Ovary (tissue), 9 donors: ENCODE data around the gene EGF. TPM values are rescaled to one million over a fixed set of nuclear protein-coding genes. Genes with fewer than 3 reads are reported as not detected.

Experiments
- DNase-seq, 5 donors: peaks; one replicate each; pipeline ENCODE4 v3.0.0-alpha.2; 2019 to 2020
- H3K27ac ChIP-seq, 2 donors: fragments of 200-600 bp; one replicate each; pipeline versions ENCODE4 v1.5.1 to v1.8.0; 2019 to 2022
- H3K27me3 ChIP-seq: fragments of 200-600 bp; one replicate; pipeline ENCODE4 v1.8.0; 2022
- H3K36me3 ChIP-seq: fragments of 200-600 bp; sonication (generic); one replicate; pipeline ENCODE4 v1.5.1; 2019
- H3K4me1 ChIP-seq: one replicate; pipeline ENCODE4 v1.8.1; 2013; ENCODE audit warnings: mild to moderate bottlenecking, moderate library complexity; ENCODE audit not compliant: insufficient read depth
- H3K4me3 ChIP-seq: fragments of 200-600 bp; sonication (generic); one replicate; pipeline ENCODE4 v1.5.1; 2017
- H3K9me3 ChIP-seq, 2 donors: fragments of 200-600 bp in 1 of 2; sonication (generic) in 1 of 2; one replicate each; pipeline versions ENCODE4 v1.5.1 to v1.8.1; 2013 to 2019; ENCODE audit warnings: mild to moderate bottlenecking in 1 of 2, moderate library complexity in 1 of 2
- EP300 ChIP-seq: sonication (generic); formaldehyde crosslinking; IDR thresholded peaks from one replicate; pipeline ENCODE4 v1.6.1; 2017; ENCODE audit warnings: antibody characterized with exemption
- POLR2A ChIP-seq: fragments of 450-650 bp; IDR thresholded peaks from one replicate; pipeline ENCODE4 v1.6.1; 2017; ENCODE audit warnings: antibody characterized with exemption, mild to moderate bottlenecking, moderate library complexity
- WGBS, 3 donors: extraction: QIAGEN DNeasy Blood & Tissue Kit in 1 of 3; methylation state at CpG; one replicate each; pipeline versions ENCODE4 v1.1.5 to v1.1.7; 2013 to 2017; 5-methylcytosine and 5-hydroxymethylcytosine counted together
- intact Hi-C, 4 donors: fragments of 100-400 bp; cut with DNase I; formaldehyde crosslinking; loops; one replicate each; pipeline versions ENCODE4 v1.11.0 to v1.15.1; 2022 to 2023
- polyA plus RNA-seq, 2 donors: library from polyadenylated mRNA; stranded (reverse); fragments of 200-250 nt in 1 of 2; fragments of 350-450 nt in 1 of 2; fragmentation: Illumina TruSeq in 1 of 2; extraction: RNeasy Lipid Tissue Mini Kit (QIAGEN cat#74804) in 1 of 2; gene quantifications; one replicate each; pipeline ENCODE4 v1.2.3, GENCODE V29; 2013 to 2014
- total RNA-seq, 7 donors: library from RNA; depleted of rRNA in 2 of 7; stranded (reverse); fragments of >200 nt in 2 of 7; fragmentation: NEBNext Ultra II Directional in 3 of 7; extraction: Animal tissue kit (Norgen Biotek cat#: 25700) in 3 of 7; gene quantifications; one replicate each; pipeline versions ENCODE4 v1.1.0 to v1.2.4, GENCODE V29; 2016 to 2023
- TF ChIP-seq, protein P1 (sequence below), 3 donors: fragments of 450-650 bp in 2 of 3; fragments of 200-600 bp in 1 of 3; IDR thresholded peaks; one replicate each; pipeline versions ENCODE4 v1.5.1 to v1.8.0; 2016 to 2022; ENCODE audit warnings: antibody characterized with exemption in 3 of 3, mild to moderate bottlenecking in 1 of 3
- donor health status: DM: no; HTN: no; CAD: no; lungs with moderate emphysema.
- donor health status: DM: no; HTN: no; CAD: no.
- donor health status: Bipolar disorder and iron deficiency.
- donor health status: DM: yes; HTN: yes; CAD: no.
- donor health status: DM: no; HTN: no; CAD: no.
- donor health status: DM: yes; HTN: yes; CAD: no.

EGF gene
- total and polyA plus RNA-seq, 9 donors = 0.12 to 0.87 (median 0.30) TPM; not detected in 4

DNA sequence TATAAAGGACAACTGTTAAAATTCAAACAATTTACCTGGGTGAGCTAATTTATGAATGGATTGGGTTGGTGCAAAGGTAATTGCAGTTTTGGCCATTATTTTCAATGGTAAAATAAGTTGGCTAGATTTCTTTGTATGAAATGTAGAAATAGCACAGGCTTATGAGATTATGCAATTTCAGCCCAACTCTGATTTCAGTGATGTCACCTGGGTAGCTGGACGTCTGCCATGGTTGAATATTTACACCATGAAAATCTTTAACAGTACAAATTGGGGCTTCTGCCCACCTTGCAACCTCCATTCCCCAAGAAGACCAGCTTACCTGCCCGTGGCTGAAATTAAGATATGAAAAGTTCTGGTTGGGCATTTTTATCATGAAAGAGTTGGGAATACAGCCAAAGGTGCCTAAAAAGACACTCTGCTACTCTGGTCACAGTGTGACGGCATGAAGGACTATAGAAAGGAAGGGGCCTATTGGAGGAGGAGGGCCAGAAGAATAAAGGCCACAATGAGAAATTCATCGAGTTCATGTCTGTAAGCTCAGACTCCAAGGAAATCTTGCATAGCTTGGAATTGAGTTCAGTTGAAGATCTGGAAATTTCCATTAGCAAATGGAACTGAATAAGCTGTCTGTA, 29.7 kb downstream of the EGF start:
- intact Hi-C loops = no loop called here
- WGBS, 3 donors = 71 to 74% (median 72%) methylated on average over 4 of the region's 4 CpGs
- H3K4me1 ChIP-seq = no peaks in the 10 kb centered on the region

DNA sequence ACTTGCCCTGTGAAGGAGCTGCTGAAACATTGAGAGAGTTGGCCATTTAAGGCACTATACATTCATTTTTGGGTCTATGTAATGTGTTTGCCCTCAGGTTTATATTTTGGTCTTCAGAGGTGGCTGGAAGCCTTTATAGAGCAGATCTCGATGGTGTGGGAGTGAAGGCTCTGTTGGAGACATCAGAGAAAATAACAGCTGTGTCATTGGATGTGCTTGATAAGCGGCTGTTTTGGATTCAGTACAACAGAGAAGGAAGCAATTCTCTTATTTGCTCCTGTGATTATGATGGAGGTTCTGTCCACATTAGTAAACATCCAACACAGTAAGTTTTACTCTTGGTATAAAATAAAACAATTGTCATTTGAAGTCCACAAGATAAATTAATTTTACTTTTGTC, 31.1 kb downstream of the EGF start:
- no peaks in the 10 kb centered on the region for H3K4me1 ChIP-seq
- H3K4me3 ChIP-seq = no peak overlapping the region
- no peak for DNase-seq
- H3K36me3 ChIP-seq = no peaks in the 10 kb centered on the region
- no peak overlapping the region for H3K27ac ChIP-seq
- no peaks in the 10 kb centered on the region for H3K9me3 ChIP-seq
- H3K27me3 ChIP-seq = no peaks in the 10 kb centered on the region
- 9 to 29% (median 14%) methylated on average over 2 of the region's 2 CpGs for WGBS, 3 donors
- no peak for TF ChIP-seq EP300
- TF ChIP-seq POLR2A = no peak
- TF ChIP-seq, protein P1, sequence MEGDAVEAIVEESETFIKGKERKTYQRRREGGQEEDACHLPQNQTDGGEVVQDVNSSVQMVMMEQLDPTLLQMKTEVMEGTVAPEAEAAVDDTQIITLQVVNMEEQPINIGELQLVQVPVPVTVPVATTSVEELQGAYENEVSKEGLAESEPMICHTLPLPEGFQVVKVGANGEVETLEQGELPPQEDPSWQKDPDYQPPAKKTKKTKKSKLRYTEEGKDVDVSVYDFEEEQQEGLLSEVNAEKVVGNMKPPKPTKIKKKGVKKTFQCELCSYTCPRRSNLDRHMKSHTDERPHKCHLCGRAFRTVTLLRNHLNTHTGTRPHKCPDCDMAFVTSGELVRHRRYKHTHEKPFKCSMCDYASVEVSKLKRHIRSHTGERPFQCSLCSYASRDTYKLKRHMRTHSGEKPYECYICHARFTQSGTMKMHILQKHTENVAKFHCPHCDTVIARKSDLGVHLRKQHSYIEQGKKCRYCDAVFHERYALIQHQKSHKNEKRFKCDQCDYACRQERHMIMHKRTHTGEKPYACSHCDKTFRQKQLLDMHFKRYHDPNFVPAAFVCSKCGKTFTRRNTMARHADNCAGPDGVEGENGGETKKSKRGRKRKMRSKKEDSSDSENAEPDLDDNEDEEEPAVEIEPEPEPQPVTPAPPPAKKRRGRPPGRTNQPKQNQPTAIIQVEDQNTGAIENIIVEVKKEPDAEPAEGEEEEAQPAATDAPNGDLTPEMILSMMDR (IDR thresholded peaks at IDR 0.05) = no peak
- intact Hi-C loops = no loop called here

More for the DNA sequence above, 29.7 kb downstream of the EGF start:
- no peaks in the 10 kb centered on the region for H3K27me3 ChIP-seq
- H3K36me3 ChIP-seq = no peaks in the 10 kb centered on the region
- no peak overlapping the region for H3K27ac ChIP-seq
- no peaks in the 10 kb centered on the region for H3K9me3 ChIP-seq
- no peak for TF ChIP-seq EP300
- TF ChIP-seq, protein P1 (IDR thresholded peaks at IDR 0.05) = no peak
- no peak for TF ChIP-seq POLR2A
- H3K4me3 ChIP-seq = no peak overlapping the region
- DNase-seq = no peak

DNA sequence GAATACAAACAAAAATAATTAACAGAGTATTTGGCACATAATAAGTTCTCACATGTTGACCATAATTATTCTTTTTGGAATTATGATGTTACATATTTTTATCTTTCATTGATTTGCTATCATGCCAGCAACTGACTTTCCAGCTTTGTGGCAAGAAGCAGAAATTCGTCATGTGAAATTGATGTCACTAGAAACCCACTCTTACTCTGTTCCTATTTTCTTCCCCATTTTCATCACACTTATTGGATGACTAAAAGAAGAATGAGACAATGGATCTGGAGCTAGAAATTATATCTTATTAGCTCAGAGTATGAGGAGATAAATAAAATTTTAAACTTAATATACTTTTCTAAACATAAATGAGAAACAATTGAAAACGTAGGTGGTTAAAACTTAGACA, 31.9 kb downstream of the EGF start:
- no peak for DNase-seq
- H3K9me3 ChIP-seq = no peaks in the 10 kb centered on the region

DNA sequence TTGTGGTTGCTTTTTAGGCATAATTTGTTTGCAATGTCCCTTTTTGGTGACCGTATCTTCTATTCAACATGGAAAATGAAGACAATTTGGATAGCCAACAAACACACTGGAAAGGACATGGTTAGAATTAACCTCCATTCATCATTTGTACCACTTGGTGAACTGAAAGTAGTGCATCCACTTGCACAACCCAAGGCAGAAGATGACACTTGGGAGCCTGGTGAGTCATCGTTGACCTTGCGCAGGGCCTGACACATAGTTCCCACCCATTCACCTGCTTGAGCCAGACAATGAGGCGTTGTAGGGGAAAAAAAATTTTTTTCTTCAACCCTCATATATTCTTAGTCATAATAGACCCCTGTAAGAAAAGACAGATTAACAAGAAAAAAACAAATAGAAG, 32.4 kb downstream of the EGF start:
- Histone ChIP-seq H3K4me3 (no peak overlapping the region), H3K27me3 (no peaks in the 10 kb centered on the region), H3K4me1 (no peaks in the 10 kb centered on the region), H3K27ac (no peak overlapping the region), H3K36me3 (no peaks in the 10 kb centered on the region), H3K9me3 (no peaks in the 10 kb centered on the region)
- TF ChIP-seq, protein P1 (IDR thresholded peaks at IDR 0.05) = no peak
- TF ChIP-seq EP300 (no peak), POLR2A (no peak)
- no peak for DNase-seq
- WGBS, 3 donors = 74 to 91% (median 85%) methylated on average over 4 of the region's 4 CpGs
- intact Hi-C loops = no loop called here

More for the DNA sequence above, 31.9 kb downstream of the EGF start:
- WGBS, 3 donors = 77 to 91% (median 81%) methylated on average over 2 of the region's 2 CpGs
- H3K27ac ChIP-seq = no peak overlapping the region
- TF ChIP-seq EP300 = no peak
- TF ChIP-seq, protein P1 (IDR thresholded peaks at IDR 0.05) = no peak
- TF ChIP-seq POLR2A = no peak
- H3K27me3 ChIP-seq = no peaks in the 10 kb centered on the region
- no peaks in the 10 kb centered on the region for H3K36me3 ChIP-seq
- no peaks in the 10 kb centered on the region for H3K4me1 ChIP-seq
- no peak overlapping the region for H3K4me3 ChIP-seq
- intact Hi-C loops = no loop called here
